Parathyroid adenoma (tissue), 2 donors: ENCODE measurements around the gene FNDC7.

Experiments used
- H2AFZ ChIP-seq: fragments of 300-600 bp; sonication (generic); one replicate; pipeline ENCODE4 v1.7.0; 2017; ENCODE audit warnings: antibody characterized with exemption, mild to moderate bottlenecking
- H3K27ac ChIP-seq: fragments of 300-600 bp; sonication (generic); one replicate; pipeline ENCODE4 v1.7.0; 2017
- H3K27me3 ChIP-seq: fragments of 300-600 bp; sonication (generic); one replicate; pipeline ENCODE4 v1.7.0; 2017; ENCODE audit warnings: low read length; ENCODE audit not compliant: control insufficient read depth, insufficient read depth
- H3K36me3 ChIP-seq: fragments of 300-600 bp; sonication (generic); one replicate; pipeline ENCODE4 v1.7.0; 2017; ENCODE audit warnings: low read length; ENCODE audit not compliant: control insufficient read depth, insufficient read depth
- H3K4me1 ChIP-seq: fragments of 300-600 bp; sonication (generic); one replicate; pipeline ENCODE4 v1.7.0; 2017; ENCODE audit warnings: control low read depth
- H3K4me2 ChIP-seq: fragments of 300-600 bp; sonication (generic); one replicate; pipeline ENCODE4 v1.7.0; 2017; ENCODE audit warnings: low read length
- H3K4me3 ChIP-seq: fragments of 300-600 bp; sonication (generic); one replicate; pipeline ENCODE4 v1.7.0; 2017; ENCODE audit warnings: low read depth, low read length
- H3K79me2 ChIP-seq: fragments of 300-600 bp; sonication (generic); one replicate; pipeline ENCODE4 v1.7.0; 2017; ENCODE audit warnings: control low read depth
- H3K9ac ChIP-seq: fragments of 300-600 bp; sonication (generic); one replicate; pipeline ENCODE4 v1.7.0; 2017; ENCODE audit warnings: mild to moderate bottlenecking
- H3K9me3 ChIP-seq: fragments of 300-600 bp; sonication (generic); one replicate; pipeline ENCODE4 v1.7.0; 2017; ENCODE audit warnings: low read length; ENCODE audit not compliant: control insufficient read depth
- TF ChIP-seq, protein P1 (sequence below): fragments of 300-600 bp; sonication (generic); IDR thresholded peaks from one replicate; pipeline ENCODE4 v1.7.0; 2017; ENCODE audit warnings: antibody characterized with exemption, mild to moderate bottlenecking
- donor health status: primary hyperparathyroidism.

FNDC7 gene

DNA sequence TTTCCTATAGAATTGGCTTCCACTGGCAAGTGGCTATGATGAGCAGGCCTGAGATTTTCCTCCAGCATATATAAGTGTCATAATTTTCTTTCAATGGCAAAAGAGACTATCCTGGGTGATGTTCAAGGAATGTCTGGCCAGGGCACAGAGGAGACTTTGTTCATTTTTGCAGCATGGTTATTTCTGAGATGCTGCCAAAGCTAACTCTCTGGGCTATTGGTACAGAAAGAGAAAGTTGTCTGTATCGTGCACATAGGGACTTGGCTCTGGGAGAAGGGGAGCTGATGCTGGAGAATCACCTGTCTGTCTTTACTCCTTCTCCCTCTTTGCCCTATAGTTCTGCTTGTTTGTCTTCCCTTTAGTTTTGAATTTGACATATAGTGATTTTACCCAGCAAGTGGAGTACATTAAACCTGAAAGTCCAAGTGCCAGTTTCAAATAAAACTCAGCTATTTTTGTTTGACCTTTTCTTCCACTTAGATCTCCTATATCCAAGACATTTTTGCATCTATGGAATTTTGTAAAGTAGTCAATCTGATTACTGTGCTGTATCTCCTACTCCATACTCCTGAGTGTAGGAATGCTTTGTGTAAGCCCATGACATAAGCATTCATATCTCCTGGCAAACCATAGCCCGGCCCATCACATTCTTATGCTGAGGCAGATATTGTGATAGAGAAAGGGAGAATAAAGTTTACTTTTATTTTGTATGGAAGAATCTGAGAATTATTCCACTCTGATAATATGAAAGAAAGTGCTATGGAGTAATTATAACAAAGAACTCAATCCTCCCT, 3.9 kb downstream of the FNDC7 start:
- H3K27ac ChIP-seq = no peak overlapping the region
- TF ChIP-seq, protein P1, sequence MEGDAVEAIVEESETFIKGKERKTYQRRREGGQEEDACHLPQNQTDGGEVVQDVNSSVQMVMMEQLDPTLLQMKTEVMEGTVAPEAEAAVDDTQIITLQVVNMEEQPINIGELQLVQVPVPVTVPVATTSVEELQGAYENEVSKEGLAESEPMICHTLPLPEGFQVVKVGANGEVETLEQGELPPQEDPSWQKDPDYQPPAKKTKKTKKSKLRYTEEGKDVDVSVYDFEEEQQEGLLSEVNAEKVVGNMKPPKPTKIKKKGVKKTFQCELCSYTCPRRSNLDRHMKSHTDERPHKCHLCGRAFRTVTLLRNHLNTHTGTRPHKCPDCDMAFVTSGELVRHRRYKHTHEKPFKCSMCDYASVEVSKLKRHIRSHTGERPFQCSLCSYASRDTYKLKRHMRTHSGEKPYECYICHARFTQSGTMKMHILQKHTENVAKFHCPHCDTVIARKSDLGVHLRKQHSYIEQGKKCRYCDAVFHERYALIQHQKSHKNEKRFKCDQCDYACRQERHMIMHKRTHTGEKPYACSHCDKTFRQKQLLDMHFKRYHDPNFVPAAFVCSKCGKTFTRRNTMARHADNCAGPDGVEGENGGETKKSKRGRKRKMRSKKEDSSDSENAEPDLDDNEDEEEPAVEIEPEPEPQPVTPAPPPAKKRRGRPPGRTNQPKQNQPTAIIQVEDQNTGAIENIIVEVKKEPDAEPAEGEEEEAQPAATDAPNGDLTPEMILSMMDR = no peak
- H3K9me3 ChIP-seq = no peaks in the 10 kb centered on the region

DNA sequence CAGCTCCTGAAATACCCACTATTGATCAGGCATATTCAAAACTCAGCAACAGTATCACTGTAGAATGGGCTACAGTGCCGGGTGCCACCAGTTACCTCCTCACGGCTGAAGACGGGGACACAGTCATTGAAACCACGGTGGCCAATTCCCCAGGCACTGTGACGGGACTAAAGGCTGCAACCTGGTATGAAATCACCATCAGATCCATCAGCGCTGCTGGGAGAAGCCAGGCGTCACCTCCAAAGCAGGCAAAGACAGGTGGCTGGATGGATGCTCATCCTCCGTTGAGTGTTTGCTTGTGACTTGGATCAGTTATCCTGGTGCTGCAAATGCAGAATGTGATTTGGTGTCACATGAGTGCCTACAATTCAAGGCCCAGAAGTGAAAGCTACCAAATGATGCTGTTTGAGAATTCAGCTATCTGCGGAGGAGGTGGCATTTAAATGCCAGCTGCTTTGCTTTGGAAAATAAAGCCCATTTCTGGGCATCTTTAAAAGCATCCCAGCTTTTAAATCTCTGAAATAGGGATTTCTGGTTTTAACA, 5.1 kb downstream of the FNDC7 start:
- TF ChIP-seq, protein P1 = no peak
- H3K4me1 ChIP-seq = no peaks in the 10 kb centered on the region
- no peak overlapping the region for H2AFZ ChIP-seq
- H3K9ac ChIP-seq = no peak overlapping the region
- no peaks in the 10 kb centered on the region for H3K36me3 ChIP-seq
- H3K27ac ChIP-seq = no peak overlapping the region
- no peaks in the 10 kb centered on the region for H3K79me2 ChIP-seq
- H3K4me2 ChIP-seq = no peak overlapping the region
- no peaks in the 10 kb centered on the region for H3K9me3 ChIP-seq
- no peak overlapping the region for H3K4me3 ChIP-seq
- no peaks in the 10 kb centered on the region for H3K27me3 ChIP-seq

More for the DNA sequence above, 3.9 kb downstream of the FNDC7 start:
- Histone ChIP-seq H3K79me2 (no peaks in the 10 kb centered on the region), H3K4me1 (no peaks in the 10 kb centered on the region), H3K4me2 (no peak overlapping the region), H3K9ac (no peak overlapping the region), H3K27me3 (no peaks in the 10 kb centered on the region), H3K4me3 (no peak overlapping the region), H2AFZ (no peak overlapping the region), H3K36me3 (no peaks in the 10 kb centered on the region)

GRCh38 chr1:108718927-108719655, 6.4 kb downstream of the FNDC7 start:
- Histone ChIP-seq H3K27me3 (no peaks in the 10 kb centered on the region), H3K27ac (no peak overlapping the region), H3K79me2 (no peaks in the 10 kb centered on the region), H3K9me3 (no peaks in the 10 kb centered on the region), H3K36me3 (no peaks in the 10 kb centered on the region), H3K4me2 (no peak overlapping the region), H3K4me3 (no peak overlapping the region), H3K4me1 (no peaks in the 10 kb centered on the region), H3K9ac (no peak overlapping the region), H2AFZ (no peak overlapping the region)
- TF ChIP-seq, protein P1 = no peak

- Histone ChIP-seq H3K4me3 (no peak overlapping the region), H3K4me1 (no peaks in the 10 kb centered on the region), H3K9ac (no peak overlapping the region), H3K79me2 (no peaks in the 10 kb centered on the region), H3K36me3 (no peaks in the 10 kb centered on the region), H3K27ac (no peak overlapping the region), H3K27me3 (no peaks in the 10 kb centered on the region), H3K9me3 (no peaks in the 10 kb centered on the region), H3K4me2 (no peak overlapping the region), H2AFZ (no peak overlapping the region)
- TF ChIP-seq, protein P1 = no peak
These were observed 7.1 kb downstream of the FNDC7 start for GRCh38 chr1:108719656-108720435.
